B cell (primary cell): ENCODE data around the gene ATRIP.

Source experiments
- CTCF ChIP-seq: fragments of 200-600 bp; IDR thresholded peaks from one replicate; pipeline ENCODE4 v1.8.0; 2022; ENCODE audit warnings: antibody characterized with exemption, mild to moderate bottlenecking
- EZH2 ChIP-seq: IDR thresholded peaks from 2 replicates; pipeline ENCODE4 v1.6.1; 2012; ENCODE audit warnings: borderline replicate concordance, low read depth, mild to moderate bottlenecking, moderate library complexity, low read length; ENCODE audit not compliant: insufficient read depth, poor library complexity, severe bottlenecking

DNA sequence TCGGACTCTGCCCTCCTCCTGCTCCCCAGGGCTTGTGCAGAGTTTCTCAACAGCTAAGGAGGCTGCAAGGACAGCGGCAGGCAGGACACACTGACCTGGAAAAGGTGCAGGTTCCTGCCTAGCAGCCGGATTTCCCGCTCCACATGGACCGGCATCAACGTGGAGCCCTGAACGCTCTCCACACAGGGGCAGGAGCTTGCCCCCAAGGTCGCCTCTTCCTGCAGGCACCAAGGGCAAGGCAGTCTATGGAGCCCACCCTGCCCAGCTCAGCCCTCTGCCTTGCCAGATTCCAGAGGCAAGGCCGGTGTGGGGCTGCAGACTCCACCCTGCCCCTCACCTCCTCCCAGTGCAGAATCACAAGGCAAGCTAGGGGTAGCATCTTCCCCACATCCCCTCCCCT, 27.4 kb upstream of the ATRIP start:
- TF ChIP-seq CTCF (no peak), EZH2 (no peak)
